ENCODE measurements around the gene CLK4.

- TF ChIP-seq CTCF (IDR thresholded peaks at IDR 0.05): no peak
- TF ChIP-seq EP300 (IDR thresholded peaks at IDR 0.05): no peak
- TF ChIP-seq POLR2A (IDR thresholded peaks at IDR 0.05): no peak
Observed at GRCh38 chr5:178667688-178668087, 40.8 kb upstream of the CLK4 start.

Data from tibial nerve (tissue), 4 donors.